Smooth muscle cell (in vitro differentiated cells): Measurements from ENCODE around the gene CGN. TPM values are rescaled to one million over a fixed set of nuclear protein-coding genes. Genes with fewer than 3 reads are reported as not detected.

Source experiments
- DNase-seq: peaks from one replicate; lab custom pipeline; 2025; ENCODE audit not compliant: unreplicated experiment; lab: John Stamatoyannopoulos, UW
- H2AFZ ChIP-seq: fragments of 200-600 bp; sonication (generic); 2 replicates; pipeline ENCODE4 v1.6.0; 2016; ENCODE audit warnings: antibody characterized with exemption, low read depth, mild to moderate bottlenecking
- H3F3A ChIP-seq: fragments of 200-600 bp; sonication (generic); 2 replicates; pipeline ENCODE4 v1.6.0; 2017; ENCODE audit warnings: antibody characterized with exemption, low read depth
- H3K27ac ChIP-seq: fragments of 200-600 bp; sonication (generic); 2 replicates; pipeline ENCODE4 v1.5.1; 2016; ENCODE audit warnings: low read depth, mild to moderate bottlenecking
- H3K27me3 ChIP-seq: fragments of 200-600 bp; sonication (generic); 2 replicates; pipeline ENCODE4 v1.6.1; 2016; ENCODE audit warnings: low read depth, mild to moderate bottlenecking
- H3K36me3 ChIP-seq: fragments of 200-600 bp; sonication (generic); 2 replicates; pipeline ENCODE4 v1.5.1; 2016; ENCODE audit warnings: low read depth
- H3K4me1 ChIP-seq: fragments of 200-600 bp; sonication (generic); 2 replicates; pipeline ENCODE4 v1.5.1; 2016; ENCODE audit warnings: low read depth
- H3K4me2 ChIP-seq: fragments of 200-600 bp; sonication (generic); 2 replicates; pipeline ENCODE4 v1.6.0; 2016; ENCODE audit warnings: mild to moderate bottlenecking
- H3K4me3 ChIP-seq: fragments of 200-600 bp; sonication (generic); 2 replicates; pipeline ENCODE4 v1.5.1; 2016; ENCODE audit warnings: mild to moderate bottlenecking
- H3K79me2 ChIP-seq: fragments of 200-600 bp; sonication (generic); 2 replicates; pipeline ENCODE4 v1.6.0; 2016; ENCODE audit warnings: low read depth, mild to moderate bottlenecking
- H3K9ac ChIP-seq: fragments of 200-600 bp; sonication (generic); 2 replicates; pipeline ENCODE4 v1.6.0; 2016; ENCODE audit warnings: low read depth
- H3K9me3 ChIP-seq: fragments of 200-600 bp; sonication (generic); replicated peaks from 2 replicates; pipeline ENCODE4 v1.5.1; 2016; ENCODE audit warnings: low read depth
- H4K20me1 ChIP-seq: fragments of 200-600 bp; sonication (generic); 2 replicates; pipeline ENCODE4 v1.6.0; 2016; ENCODE audit warnings: low read depth
- CTCF ChIP-seq: fragments of 200-600 bp; sonication (generic); IDR thresholded peaks from 2 replicates; pipeline ENCODE4 v1.5.1; 2017; ENCODE audit warnings: borderline replicate concordance, mild to moderate bottlenecking, antibody characterized with exemption; ENCODE audit not compliant: insufficient read depth, poor library complexity, severe bottlenecking
- WGBS: methylation state at CpG from one replicate; pipeline ENCODE4 v1.1.7; 2016; ENCODE audit warnings: low lambda C conversion rate; 5-methylcytosine and 5-hydroxymethylcytosine counted together
- polyA plus RNA-seq: library from polyadenylated mRNA; unstranded; fragments of >200 nt; fragmentation: Nextera tagmentation; extraction: Ambion mirVana; gene quantifications from 2 replicates; pipeline ENCODE4 v1.2.1, GENCODE V29; 2016
- total RNA-seq: library from RNA; depleted of rRNA; stranded (reverse); fragments of >200 nt; gene quantifications from 2 replicates; pipeline ENCODE4 v1.2.3, GENCODE V29; 2014

The CGN gene
- total and polyA plus RNA-seq, 2 experiments from 2014 or later = 0.70 to 17.0 TPM

DNA sequence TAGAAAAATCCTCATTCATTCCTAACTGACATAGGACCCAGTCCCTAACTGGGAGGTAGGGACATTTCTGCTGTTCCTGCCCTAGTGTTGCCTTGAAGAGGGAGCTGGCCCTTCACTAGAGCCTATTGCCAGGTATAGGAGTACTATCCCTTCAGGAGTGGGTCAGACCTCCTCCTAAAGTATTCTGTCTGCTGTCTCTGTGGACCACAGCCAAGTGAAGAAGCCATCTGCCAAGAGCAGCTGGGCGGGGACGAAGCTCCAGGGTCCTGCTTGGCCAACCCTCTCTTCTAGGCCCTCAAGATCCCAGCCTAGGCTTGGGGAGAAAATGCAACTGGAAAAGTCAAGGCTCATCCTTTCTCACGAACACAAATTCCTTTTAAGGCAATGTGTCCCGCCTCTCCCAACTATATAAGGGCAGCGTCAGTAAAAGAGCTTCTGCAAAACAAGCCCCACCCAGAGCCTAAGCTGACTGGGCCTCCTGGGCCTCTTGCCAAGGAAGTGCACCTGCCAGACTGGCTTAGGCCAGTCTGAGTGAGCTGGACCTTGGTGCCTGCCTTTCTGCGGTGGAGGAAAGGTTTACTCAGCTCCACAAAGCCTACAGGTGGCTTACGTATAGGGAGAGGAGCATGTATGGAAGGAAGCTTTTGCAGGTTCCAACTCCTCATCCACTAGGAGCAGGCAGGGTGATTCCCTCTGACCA lies 28.3 kb downstream of the CGN start:
- peaks cover 26% of the 10 kb centered on the region for H3K79me2 ChIP-seq
- no peaks in the 10 kb centered on the region for H3K27me3 ChIP-seq
- no peak overlapping the region for H3K9ac ChIP-seq
- no peak for TF ChIP-seq CTCF
- H3F3A ChIP-seq = no peaks in the 10 kb centered on the region
- no peak for DNase-seq
- peak overlapping the region; percentile 67 for H3K27ac ChIP-seq
- H3K4me2 ChIP-seq = peak overlapping the region; percentile 88
- H3K4me1 ChIP-seq = peaks cover 9% of the 10 kb centered on the region
- H3K36me3 ChIP-seq = no peaks in the 10 kb centered on the region
- H4K20me1 ChIP-seq = peaks cover 34% of the 10 kb centered on the region
- H3K4me3 ChIP-seq = peak overlapping the region; percentile 84
- WGBS = 61% methylated on average over 7 of the region's 7 CpGs
- H2AFZ ChIP-seq = no peak overlapping the region
- H3K9me3 ChIP-seq = no peaks in the 10 kb centered on the region

DNA sequence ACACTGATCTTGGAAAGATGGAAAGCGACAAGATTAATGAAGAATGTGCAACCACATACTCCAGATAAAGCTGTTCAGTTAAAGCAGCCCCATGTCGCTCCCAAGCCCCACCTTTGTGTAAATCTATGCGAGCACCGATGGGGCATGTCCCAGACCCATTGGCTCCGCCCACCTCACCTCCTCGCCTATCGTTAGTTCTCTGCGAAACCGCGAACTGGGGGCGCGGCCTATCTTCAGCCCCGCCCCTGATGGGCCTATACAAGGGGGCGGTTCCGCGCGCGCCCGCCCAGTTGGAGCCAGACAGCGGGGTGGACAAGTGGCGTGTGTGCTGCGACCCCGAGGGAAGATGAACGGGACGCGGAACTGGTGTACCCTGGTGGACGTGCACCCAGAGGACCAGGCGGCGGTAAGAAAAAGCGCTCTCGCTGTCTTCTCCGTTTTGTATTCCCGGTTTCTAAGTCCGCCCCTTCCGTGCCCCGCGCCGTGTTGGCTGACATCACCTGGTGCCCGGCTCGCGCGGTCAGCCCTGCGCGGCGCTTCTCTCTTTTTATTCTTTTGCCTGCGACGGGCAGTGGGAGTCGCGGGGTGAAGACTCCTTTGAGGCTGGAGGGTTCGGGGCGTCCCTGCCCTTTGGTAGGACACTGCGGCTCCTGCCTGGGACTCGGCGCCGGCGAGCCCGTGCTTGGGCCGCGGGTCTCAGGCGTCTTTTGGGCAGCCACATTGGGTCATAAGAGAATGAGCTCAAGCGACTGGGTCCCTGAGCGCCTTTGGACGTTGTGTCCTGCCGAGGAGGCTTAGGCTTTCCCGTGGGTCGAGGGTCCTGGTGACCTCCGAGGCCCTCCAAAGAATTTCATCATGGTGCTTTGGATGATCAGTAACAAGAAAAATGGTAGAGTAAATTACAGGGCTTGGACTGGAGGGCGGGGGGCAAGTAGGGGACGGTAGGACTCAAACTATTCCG lies 29.1 kb downstream of the CGN start, which contains the start of gene TUFT1:
Gene TUFT1, plus strand, starts transcription at position 289 of the 961 bp plus-strand sequence. Its CDS starts 58 bp downstream, at position 347.
- TF ChIP-seq CTCF = no peak
- peak; percentile 54 for DNase-seq
- Histone ChIP-seq H3K79me2 (peaks cover 32% of the 10 kb centered on the region), H3K4me3 (peak within 1 kb of the TSS; percentile 84), H3K27me3 (no peaks in the 10 kb centered on the region), H3K36me3 (no peaks in the 10 kb centered on the region), H3K9ac (peak within 1 kb of the TSS; percentile 76), H3F3A (no peaks in the 10 kb centered on the region), H3K27ac (peak within 1 kb of the TSS; percentile 67), H4K20me1 (peaks cover 34% of the 10 kb centered on the region), H3K4me2 (peak within 1 kb of the TSS; percentile 88), H3K4me1 (peaks cover 9% of the 10 kb centered on the region), H2AFZ (peak within 1 kb of the TSS; percentile 73), H3K9me3 (no peaks in the 10 kb centered on the region)
- 2% methylated on average over 70 of the region's 70 CpGs for WGBS

- no peaks in the 10 kb centered on the region for H3K9me3 ChIP-seq
- 2% methylated on average over 13 of the region's 13 CpGs for WGBS
- no peak for TF ChIP-seq CTCF
- no peaks in the 10 kb centered on the region for H3K36me3 ChIP-seq
- peak overlapping the region; percentile 73 for H2AFZ ChIP-seq
- H3F3A ChIP-seq = no peaks in the 10 kb centered on the region
- H3K79me2 ChIP-seq = peaks cover 33% of the 10 kb centered on the region
- peak overlapping the region; percentile 67 for H3K27ac ChIP-seq
- H3K9ac ChIP-seq = peak overlapping the region; percentile 76
- DNase-seq = no peak
- H4K20me1 ChIP-seq = peaks cover 41% of the 10 kb centered on the region
- no peaks in the 10 kb centered on the region for H3K27me3 ChIP-seq
- H3K4me2 ChIP-seq = peak overlapping the region; percentile 88
- peaks cover 9% of the 10 kb centered on the region for H3K4me1 ChIP-seq
- H3K4me3 ChIP-seq = peak overlapping the region; percentile 84
Observed at GRCh38 chr1:151540982-151541377, 29.8 kb downstream of the CGN start.
